Measurements from ENCODE around the gene HPCAL1.
A peak's percentile ranks its signal among the peaks of the same experiment; 100 is the strongest.
"Not testable (repeated sequence)": the region's sequence is repeated elsewhere in the genome, so short reads cannot be mapped to it uniquely, and the experiment has no call there.

The HPCAL1 gene

DNA sequence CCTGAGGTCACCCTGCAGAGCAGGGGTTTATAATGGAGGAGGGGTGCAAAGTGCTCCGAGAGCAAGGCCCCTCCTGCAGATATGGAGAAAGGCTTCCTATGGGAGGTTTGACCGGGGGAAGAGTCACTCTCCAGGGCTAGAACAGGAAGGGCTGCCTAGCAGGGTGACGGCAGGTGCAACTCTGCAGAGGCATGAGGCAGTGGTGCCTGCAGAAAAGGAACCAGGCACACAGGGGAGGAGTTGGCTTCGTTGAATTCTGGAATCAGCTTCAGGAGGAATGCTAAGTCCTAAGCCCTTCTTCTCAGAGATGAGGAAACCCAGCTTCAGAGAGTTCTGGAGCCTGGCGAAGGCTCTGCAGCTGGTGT is 17.5 kb upstream of the HPCAL1 start:
- peak; percentile 37 for DNase-seq

DNA sequence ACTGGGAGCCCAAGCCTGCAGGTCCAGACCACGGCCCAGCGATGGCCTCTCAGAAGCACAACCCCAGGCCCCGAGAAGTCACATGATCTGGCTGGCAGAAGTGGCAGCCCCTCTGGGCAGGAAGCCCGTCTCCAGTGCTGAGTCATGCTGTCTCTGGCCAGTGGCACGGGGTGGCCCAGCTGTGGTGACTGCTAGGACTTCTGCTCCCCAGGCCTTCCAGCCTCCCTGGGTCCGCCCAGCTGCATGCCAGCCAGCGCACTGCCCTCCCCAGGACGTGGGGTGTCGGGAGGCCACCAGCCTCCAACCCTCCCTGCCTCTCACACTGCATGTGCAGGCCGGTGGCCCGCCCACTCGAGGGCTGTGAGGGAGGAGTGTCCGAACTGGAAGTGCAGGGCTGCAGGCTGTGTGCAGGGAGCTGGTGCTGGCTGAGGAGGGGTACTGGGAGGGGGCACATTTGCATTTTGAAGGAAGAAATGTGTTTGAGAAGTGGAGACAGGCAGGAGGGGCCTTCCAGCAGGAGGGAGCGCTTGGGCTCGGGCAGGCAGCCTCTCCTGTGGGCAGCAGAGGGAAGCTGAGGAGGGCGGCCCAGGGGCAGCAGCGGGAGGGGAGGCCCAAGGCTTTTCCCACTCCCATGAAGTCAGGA is 17.0 kb upstream of the HPCAL1 start:
- peak; percentile 37 for DNase-seq

DNA sequence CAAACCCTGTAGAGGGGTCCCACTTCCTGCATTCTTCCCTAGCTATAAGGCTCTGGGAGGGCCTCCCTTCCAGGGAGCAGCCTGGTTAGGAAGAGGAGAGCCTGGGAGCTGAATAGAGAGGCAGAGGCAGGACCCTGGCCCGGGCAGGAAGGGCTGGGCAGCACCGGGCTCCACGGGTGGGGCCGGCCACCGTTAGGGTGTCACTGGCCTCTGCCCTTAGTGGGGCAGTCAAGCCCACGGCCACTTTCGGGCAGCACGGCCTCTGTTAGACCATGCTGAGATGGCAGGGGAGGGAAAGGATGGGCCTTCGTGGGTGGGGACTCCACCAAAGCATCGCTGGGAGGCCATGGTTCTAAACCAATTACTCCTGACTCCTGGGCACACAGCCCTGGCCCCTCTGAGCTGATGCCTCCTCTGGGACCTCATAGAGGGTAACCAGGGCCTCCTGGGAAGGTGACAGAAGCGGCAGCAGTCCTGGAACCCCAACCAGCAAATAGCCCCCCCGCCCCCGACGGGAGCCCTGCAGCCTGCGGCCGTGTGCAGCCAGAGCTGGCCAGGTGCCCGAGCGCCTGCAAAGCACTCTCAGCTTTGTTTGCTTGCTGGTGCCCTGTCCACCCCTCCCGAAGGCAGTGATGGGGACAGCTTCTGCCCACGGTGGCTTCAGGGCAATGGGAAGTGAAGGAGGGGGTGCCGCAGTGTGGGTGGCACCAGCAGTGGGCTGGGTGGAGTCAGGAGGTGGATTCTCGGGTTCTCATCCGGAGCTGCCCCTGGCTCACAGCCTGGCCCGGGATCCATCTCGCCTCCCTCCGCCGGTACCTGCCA is 16.3 kb upstream of the HPCAL1 start:
- DNase-seq = peak; percentile 74

- DNase-seq = no peak
Observed at GRCh38 chr2:10287761-10288160, 14.9 kb upstream of the HPCAL1 start.

DNA sequence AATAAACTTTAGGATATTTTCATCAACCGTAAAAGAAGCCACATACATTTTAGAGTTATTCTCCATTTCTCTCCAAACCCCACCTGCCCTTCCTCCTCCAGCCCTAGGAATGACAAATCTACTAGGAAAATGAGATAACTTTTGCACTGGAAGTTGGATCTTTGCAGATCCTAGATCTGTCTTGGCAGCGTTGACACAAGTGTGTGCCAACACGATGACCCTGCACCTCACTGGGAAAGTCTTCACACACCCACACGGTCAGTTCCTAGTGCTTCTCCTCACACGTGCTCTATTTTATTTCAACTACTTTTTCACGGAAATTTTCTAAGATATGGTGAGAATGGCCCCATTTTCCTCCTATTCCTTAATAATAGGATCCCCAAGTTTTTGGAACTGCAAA is 14.1 kb upstream of the HPCAL1 start:
- DNase-seq = no peak

DNA sequence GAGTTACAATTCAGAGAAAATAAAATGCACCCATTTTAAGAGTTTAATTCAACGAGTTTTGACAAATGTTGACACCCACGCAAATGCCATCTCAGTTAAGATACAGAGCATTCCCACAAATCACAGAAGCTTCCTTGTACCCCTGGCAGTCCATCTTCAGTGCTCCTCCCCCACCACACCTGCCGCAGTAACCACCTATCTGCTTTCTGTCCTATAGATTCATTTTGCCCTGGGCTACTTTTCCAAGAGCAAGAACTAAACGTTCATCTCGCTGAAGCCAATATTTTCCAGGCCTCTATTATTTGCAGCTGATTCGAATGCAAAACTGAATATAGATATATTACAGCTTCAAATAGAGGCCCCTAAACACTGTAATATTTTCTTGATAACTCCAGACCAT is 13.4 kb upstream of the HPCAL1 start:
- peak; percentile 49 for DNase-seq

GRCh38 chr2:10289891-10290290 is 12.8 kb upstream of the HPCAL1 start:
- no peak for DNase-seq

- not testable (repeated sequence) for DNase-seq
Observed at GRCh38 chr2:10291376-10291775, 11.3 kb upstream of the HPCAL1 start.

- no peak for DNase-seq
Observed at GRCh38 chr2:10292033-10292432, 10.7 kb upstream of the HPCAL1 start.

GRCh38 chr2:10293603-10294002 is 9.1 kb upstream of the HPCAL1 start:
- no peak for DNase-seq

- DNase-seq = no peak
Observed at GRCh38 chr2:10294077-10294476, 8.6 kb upstream of the HPCAL1 start.

- DNase-seq = not testable (repeated sequence)
Observed at GRCh38 chr2:10295649-10296048, 7.1 kb upstream of the HPCAL1 start.

GRCh38 chr2:10296142-10296541 is 6.6 kb upstream of the HPCAL1 start:
- DNase-seq = no peak

DNA sequence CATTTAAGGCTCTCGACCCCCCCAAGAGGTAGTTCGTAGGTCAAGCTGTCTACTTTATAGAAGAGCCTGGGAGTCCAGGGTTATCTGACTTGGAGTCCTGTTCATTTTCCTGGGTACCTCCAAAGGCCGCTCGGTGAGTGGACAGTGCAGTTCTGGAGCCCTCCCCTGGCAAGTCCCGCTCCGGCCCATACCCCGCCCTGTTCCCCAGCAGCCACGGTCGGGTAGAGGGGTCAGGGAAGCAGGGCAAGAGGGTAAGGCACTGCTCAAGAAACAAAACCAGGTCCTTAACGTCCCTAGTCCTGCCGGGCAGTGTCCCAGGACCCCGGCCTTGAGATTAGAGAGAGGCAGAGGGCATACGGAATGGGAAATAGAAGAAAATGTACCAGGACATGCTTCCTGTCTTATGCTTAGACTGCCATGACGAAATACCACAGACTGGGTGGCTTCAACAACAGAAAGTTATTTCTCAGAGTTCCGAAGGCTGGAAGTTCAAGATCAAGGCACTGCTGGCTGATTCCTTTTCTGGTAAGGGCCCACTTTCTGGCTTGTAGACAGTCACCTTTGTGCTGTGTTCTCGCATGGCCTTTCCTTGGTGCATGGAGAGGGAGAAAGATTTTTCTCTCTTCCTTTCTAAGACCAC is 5.4 kb upstream of the HPCAL1 start:
- DNase-seq = no peak

DNA sequence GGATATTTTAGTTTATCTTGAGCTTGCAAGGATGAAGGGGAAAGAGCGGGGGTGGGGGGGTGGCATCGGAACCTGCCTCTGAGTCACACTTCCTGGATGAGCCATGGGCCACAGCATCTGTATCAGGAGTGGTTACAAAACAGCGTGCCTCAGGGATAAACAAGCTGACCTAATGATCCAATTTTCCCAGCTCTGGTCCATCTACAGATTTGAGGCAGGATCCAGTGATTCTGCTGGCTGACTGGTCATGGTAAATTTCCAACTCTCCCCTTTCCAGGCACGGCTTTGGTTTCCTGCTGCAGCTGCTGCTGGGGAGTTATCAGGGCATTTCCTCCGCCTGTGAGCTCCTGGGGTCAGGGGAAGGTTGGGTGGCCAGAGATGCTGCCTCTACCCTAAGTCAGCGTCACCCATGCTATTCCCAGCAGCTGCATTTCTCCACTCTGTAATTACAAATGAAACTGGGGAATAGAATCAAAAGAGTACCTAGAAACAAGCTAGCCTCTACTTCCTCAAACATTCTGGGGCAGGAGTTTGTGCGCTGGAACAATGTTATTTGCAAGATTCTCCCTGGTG is 4.7 kb upstream of the HPCAL1 start:
- DNase-seq = no peak

DNA sequence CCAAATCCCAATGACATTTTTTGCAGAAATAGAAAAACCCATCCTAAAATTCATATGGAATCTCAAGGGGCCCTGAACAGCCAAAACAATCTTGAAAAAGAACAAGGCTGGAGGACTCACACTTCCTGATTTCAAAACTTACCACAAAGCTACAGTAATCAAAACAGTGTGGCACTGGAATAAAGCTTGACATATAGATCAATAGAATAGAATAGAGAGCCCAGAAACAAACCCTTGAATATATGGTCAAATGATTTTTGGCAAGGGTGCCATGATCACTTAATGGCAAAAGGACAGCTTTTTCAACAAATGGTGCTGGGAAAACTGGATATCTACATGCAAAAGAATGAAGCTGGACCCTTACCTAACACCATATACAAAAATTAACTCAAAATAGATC is 3.9 kb upstream of the HPCAL1 start:
- DNase-seq = not testable (repeated sequence)

- no peak for DNase-seq
Observed at GRCh38 chr2:10300328-10300920, 2.3 kb upstream of the HPCAL1 start.

- DNase-seq = no peak
Observed at GRCh38 chr2:10300997-10301940, 1.4 kb upstream of the HPCAL1 start.

GRCh38 chr2:10301941-10302478 is 694 bp upstream of the HPCAL1 start:
- DNase-seq = peak; percentile 31

GRCh38 chr2:10303181-10303693 is 533 bp downstream of the HPCAL1 start:
- DNase-seq = peak; percentile 53

DNA sequence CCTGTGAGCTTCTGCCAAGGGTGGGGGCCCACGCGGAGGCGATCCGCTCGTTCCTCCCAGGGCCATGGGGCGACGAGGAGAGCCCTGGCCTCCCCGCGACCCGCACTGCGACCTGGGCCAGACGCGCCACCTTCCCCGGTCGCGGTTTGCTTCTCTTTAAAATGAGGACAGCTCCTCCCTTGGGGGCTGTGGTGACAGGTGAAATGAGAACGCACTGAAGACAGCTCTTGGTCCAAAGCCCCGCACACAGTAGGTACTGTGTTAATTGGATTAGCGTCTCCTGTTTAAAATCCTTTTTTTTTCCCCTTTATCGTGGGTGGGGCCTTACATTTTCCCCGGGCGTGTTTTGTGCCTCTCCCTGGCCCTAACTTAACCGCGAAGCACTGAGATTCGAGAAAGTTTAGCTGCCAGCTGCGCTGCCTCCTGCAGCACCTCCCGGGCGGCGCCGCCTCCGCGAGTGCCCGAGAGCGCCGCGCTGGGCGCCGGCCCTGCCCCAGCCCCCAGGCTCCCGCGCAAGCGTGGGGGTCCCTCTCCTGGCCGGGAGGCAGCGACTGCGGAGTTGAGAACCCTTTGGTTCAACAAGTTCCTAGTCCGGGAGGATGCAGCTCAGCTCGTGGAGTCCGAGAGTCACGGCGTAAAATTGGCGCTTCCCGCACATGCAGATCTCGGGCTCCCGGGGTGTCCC is 1.1 kb downstream of the HPCAL1 start:
- peak; percentile 28 for DNase-seq

All from NCI-H345 (cell line).